HepG2 (cell line): ENCODE data around the gene CTSZ. TPM values are rescaled to one million over a fixed set of nuclear protein-coding genes. Genes with fewer than 3 reads are reported as not detected.

Source experiments
- BRD4 ChIP-seq: sonication (generic); formaldehyde crosslinking; IDR thresholded peaks from 2 replicates; pipeline ENCODE4 v1.4.0; 2020; ENCODE audit warnings: missing genetic modification reagents
- CBFB ChIP-seq: sonication (generic); formaldehyde crosslinking; IDR thresholded peaks from 2 replicates; pipeline ENCODE4 v1.4.0; 2020; ENCODE audit warnings: missing genetic modification reagents
- FIP1L1 ChIP-seq: fragments of 200-400 bp; formaldehyde crosslinking; IDR thresholded peaks from 2 replicates; pipeline ENCODE4 v1.6.1; 2018; ENCODE audit warnings: low read depth, mild to moderate bottlenecking, low read length, moderate library complexity, borderline replicate concordance; ENCODE audit not compliant: insufficient read depth
- MLLT10 ChIP-seq: sonication (generic); formaldehyde crosslinking; IDR thresholded peaks from 2 replicates; pipeline ENCODE4 v1.4.0; 2020; ENCODE audit warnings: missing genetic modification reagents
- MZF1 ChIP-seq: sonication (generic); formaldehyde crosslinking; IDR thresholded peaks from 2 replicates; pipeline ENCODE4 v1.8.1; 2023; ENCODE audit warnings: mild to moderate bottlenecking, missing genetic modification reagents, borderline replicate concordance
- NFRKB ChIP-seq: fragments of 450-650 bp; IDR thresholded peaks from 2 replicates; pipeline ENCODE4 v1.6.1; 2017
- SIN3A ChIP-seq: IDR thresholded peaks from 2 replicates; pipeline ENCODE4 v1.6.1; 2011; ENCODE audit warnings: low read depth, mild to moderate bottlenecking, control low read depth, low read length, borderline replicate concordance
- SSRP1 ChIP-seq: IDR thresholded peaks from 2 replicates; pipeline ENCODE4 v1.6.1; 2016; ENCODE audit warnings: control low read depth
- U2AF1 ChIP-seq: fragments of 200-400 bp; formaldehyde crosslinking; optimal IDR thresholded peaks from 2 replicates; pipeline ENCODE3; 2017; ENCODE audit warnings: mild to moderate bottlenecking, low read depth, low read length
- ZFY ChIP-seq: sonication (generic); formaldehyde crosslinking; IDR thresholded peaks from 2 replicates; pipeline ENCODE4 v1.4.0; 2020; ENCODE audit warnings: missing genetic modification reagents
- ZNF260 ChIP-seq: sonication (generic); formaldehyde crosslinking; IDR thresholded peaks from 2 replicates; pipeline ENCODE4 v1.4.0; 2020; ENCODE audit warnings: missing genetic modification reagents, low read depth, mild to moderate bottlenecking, borderline replicate concordance
- ZNF510 ChIP-seq: sonication (generic); formaldehyde crosslinking; IDR thresholded peaks from 2 replicates; pipeline ENCODE4 v1.4.0; 2020; ENCODE audit warnings: low read depth, mild to moderate bottlenecking, missing genetic modification reagents
- ZNF670 ChIP-seq: sonication (generic); formaldehyde crosslinking; IDR thresholded peaks from 2 replicates; pipeline ENCODE4 v1.8.0; 2022; ENCODE audit warnings: mild to moderate bottlenecking, missing genetic modification reagents, borderline replicate concordance
- polyA plus RNA-seq, 8 experiments: library from polyadenylated mRNA; depleted of rRNA in 3 of 8; stranded (reverse) in 7 of 8; unstranded in 1 of 8; fragments of >200 nt; fragmentation: Illumina TruSeq in 4 of 8; extraction: Trizol in 4 of 8; gene quantifications; 2 replicates each; pipeline versions ENCODE4 v1.2.1 to v1.2.3, GENCODE V29; 2011 to 2016; ENCODE audit warnings: low read depth in 4 of 8, missing spikeins in 1 of 8, mixed read lengths in 1 of 8; ENCODE audit not compliant: insufficient read depth in 1 of 8
- total RNA-seq, 5 experiments: library from RNA; depleted of rRNA; stranded (reverse); fragments of >200 nt; fragmentation: Illumina TruSeq; extraction: Trizol; gene quantifications; 2 replicates each; pipeline ENCODE4 v1.2.3, GENCODE V29; 2016; ENCODE audit warnings: low read depth in 1 of 5
- TF ChIP-seq, protein P1 (sequence below): conservative IDR thresholded peaks from 2 replicates; pipeline ENCODE4 v1.6.1; 2018; ENCODE audit warnings: missing genetic modification reagents
- TF ChIP-seq, protein P2 (sequence below), 2 experiments: sonication (generic) in 1 of 2; formaldehyde crosslinking in 1 of 2; IDR thresholded peaks; 2 replicates each; pipeline versions ENCODE4 v1.6.1 to v1.9.0; 2014 to 2022; ENCODE audit warnings: antibody characterized with exemption in 1 of 2, borderline replicate concordance in 1 of 2, inconsistent platforms in 1 of 2, low read depth in 1 of 2, missing genetic modification reagents in 1 of 2
- TF ChIP-seq, protein P3 (sequence below): sonication (generic); formaldehyde crosslinking; conservative IDR thresholded peaks from 2 replicates; pipeline ENCODE4 v1.4.0; 2020; ENCODE audit warnings: missing genetic modification reagents
- TF ChIP-seq, protein P4 (sequence below): sonication (generic); formaldehyde crosslinking; IDR thresholded peaks from 2 replicates; pipeline ENCODE4 v1.5.0; 2020; ENCODE audit warnings: missing genetic modification reagents, mild to moderate bottlenecking, borderline replicate concordance
- TF ChIP-seq, protein P5 (sequence below): IDR thresholded peaks from 2 replicates; pipeline ENCODE4 v1.6.1; 2016

The CTSZ gene
- total and polyA plus RNA-seq, 2 of the 13 experiments (the other 11 are each of a cell fraction or from before 2014, with no cell fraction given) = 0.33 TPM; not detected in 1

DNA sequence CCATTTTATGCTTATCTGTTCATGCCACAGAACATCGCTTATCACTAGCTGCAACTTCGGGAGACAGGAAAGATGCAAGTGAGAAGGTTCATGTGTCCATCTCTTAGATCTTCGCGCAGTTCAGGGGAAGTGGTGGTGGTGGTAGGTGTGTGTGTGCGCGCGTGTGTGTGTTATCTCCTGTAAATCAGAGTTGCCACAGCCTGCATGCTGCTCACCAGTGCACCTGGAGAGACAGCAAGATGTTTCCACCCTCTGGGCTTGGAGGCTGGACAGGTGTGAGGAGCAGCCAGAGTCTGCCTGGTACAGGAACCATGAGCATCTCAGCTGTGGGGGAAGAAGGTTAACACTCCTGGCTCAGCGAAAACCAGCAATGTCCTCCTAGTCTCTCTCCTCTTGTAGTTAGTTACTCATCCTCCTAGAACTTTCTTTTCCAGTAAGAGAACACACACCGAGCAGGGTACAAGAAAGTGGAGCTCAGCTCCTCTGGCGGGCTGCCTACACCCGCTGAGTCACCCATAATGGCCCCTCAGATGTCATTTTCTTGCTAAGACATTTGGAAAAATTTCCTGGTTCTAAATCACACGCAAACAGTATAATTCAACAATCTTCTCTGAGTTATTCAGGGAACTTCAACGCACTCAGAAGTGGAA is 7.0 kb upstream of the CTSZ start (continued):
- no peak for TF ChIP-seq ZNF260 (CRISPR knock-in tag)
- TF ChIP-seq MLLT10 (CRISPR knock-in tag) = no peak
- TF ChIP-seq SIN3A = no peak
- TF ChIP-seq ZNF510 (CRISPR knock-in tag) = no peak
- TF ChIP-seq, protein P1, sequence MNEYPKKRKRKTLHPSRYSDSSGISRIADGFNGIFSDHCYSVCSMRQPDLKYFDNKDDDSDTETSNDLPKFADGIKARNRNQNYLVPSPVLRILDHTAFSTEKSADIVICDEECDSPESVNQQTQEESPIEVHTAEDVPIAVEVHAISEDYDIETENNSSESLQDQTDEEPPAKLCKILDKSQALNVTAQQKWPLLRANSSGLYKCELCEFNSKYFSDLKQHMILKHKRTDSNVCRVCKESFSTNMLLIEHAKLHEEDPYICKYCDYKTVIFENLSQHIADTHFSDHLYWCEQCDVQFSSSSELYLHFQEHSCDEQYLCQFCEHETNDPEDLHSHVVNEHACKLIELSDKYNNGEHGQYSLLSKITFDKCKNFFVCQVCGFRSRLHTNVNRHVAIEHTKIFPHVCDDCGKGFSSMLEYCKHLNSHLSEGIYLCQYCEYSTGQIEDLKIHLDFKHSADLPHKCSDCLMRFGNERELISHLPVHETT (CRISPR knock-in tag) = no peak
- TF ChIP-seq, protein P2, sequence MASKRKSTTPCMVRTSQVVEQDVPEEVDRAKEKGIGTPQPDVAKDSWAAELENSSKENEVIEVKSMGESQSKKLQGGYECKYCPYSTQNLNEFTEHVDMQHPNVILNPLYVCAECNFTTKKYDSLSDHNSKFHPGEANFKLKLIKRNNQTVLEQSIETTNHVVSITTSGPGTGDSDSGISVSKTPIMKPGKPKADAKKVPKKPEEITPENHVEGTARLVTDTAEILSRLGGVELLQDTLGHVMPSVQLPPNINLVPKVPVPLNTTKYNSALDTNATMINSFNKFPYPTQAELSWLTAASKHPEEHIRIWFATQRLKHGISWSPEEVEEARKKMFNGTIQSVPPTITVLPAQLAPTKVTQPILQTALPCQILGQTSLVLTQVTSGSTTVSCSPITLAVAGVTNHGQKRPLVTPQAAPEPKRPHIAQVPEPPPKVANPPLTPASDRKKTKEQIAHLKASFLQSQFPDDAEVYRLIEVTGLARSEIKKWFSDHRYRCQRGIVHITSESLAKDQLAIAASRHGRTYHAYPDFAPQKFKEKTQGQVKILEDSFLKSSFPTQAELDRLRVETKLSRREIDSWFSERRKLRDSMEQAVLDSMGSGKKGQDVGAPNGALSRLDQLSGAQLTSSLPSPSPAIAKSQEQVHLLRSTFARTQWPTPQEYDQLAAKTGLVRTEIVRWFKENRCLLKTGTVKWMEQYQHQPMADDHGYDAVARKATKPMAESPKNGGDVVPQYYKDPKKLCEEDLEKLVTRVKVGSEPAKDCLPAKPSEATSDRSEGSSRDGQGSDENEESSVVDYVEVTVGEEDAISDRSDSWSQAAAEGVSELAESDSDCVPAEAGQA (IDR thresholded peaks at IDR 0.05; ENCODE audit: low read depth) = 0 out of 2 replicates have a peak, but pooled peaks have one; percentile 4
- TF ChIP-seq, protein P2 (CRISPR knock-in tag; IDR thresholded peaks at IDR 0.05; ENCODE audit: borderline replicate concordance) = no peak
- TF ChIP-seq FIP1L1 = no peak
- TF ChIP-seq NFRKB = no peak
- TF ChIP-seq, protein P3, sequence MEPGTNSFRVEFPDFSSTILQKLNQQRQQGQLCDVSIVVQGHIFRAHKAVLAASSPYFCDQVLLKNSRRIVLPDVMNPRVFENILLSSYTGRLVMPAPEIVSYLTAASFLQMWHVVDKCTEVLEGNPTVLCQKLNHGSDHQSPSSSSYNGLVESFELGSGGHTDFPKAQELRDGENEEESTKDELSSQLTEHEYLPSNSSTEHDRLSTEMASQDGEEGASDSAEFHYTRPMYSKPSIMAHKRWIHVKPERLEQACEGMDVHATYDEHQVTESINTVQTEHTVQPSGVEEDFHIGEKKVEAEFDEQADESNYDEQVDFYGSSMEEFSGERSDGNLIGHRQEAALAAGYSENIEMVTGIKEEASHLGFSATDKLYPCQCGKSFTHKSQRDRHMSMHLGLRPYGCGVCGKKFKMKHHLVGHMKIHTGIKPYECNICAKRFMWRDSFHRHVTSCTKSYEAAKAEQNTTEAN (CRISPR knock-in tag) = no peak
- TF ChIP-seq U2AF1 = no peak
- no peak for TF ChIP-seq SSRP1 (CRISPR knock-in tag)
- no peak for TF ChIP-seq BRD4
- TF ChIP-seq, protein P4, sequence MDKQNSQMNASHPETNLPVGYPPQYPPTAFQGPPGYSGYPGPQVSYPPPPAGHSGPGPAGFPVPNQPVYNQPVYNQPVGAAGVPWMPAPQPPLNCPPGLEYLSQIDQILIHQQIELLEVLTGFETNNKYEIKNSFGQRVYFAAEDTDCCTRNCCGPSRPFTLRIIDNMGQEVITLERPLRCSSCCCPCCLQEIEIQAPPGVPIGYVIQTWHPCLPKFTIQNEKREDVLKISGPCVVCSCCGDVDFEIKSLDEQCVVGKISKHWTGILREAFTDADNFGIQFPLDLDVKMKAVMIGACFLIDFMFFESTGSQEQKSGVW = no peak
- no peak for TF ChIP-seq CBFB (CRISPR knock-in tag)
- no peak for TF ChIP-seq ZFY (CRISPR knock-in tag)
- TF ChIP-seq MZF1 = 0 out of 2 replicates have a peak, but pooled peaks have one; percentile 65
- TF ChIP-seq, protein P5, sequence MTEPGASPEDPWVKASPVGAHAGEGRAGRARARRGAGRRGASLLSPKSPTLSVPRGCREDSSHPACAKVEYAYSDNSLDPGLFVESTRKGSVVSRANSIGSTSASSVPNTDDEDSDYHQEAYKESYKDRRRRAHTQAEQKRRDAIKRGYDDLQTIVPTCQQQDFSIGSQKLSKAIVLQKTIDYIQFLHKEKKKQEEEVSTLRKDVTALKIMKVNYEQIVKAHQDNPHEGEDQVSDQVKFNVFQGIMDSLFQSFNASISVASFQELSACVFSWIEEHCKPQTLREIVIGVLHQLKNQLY (CRISPR knock-in tag) = no peak
- no peak for TF ChIP-seq ZNF670 (CRISPR knock-in tag)
